Activated naive CD4-positive, alpha-beta T cell treated with anti-CD3 and anti-CD28 coated beads for 36 hours (primary cell): ENCODE data around the gene SLC34A3. TPM values are rescaled to one million over a fixed set of nuclear protein-coding genes. Genes with fewer than 3 reads are reported as not detected.
A peak's percentile ranks its signal among the peaks of the same experiment; 100 is the strongest.

Source experiments
- CTCF ChIA-PET: fragments of 350-600 bp; sonication (Branson Sonifier 250); formaldehyde crosslinking; loops from one replicate; lab custom pipeline; 2021; ENCODE audit warnings: antibody characterized with exemption; lab: Charles Lee
- DNase-seq: peaks from one replicate; pipeline ENCODE4 v3.0.0-alpha.2; 2020
- H3K27ac Mint-ChIP-seq: one replicate; pipeline ENCODE4 v1.8.0; 2021; ENCODE audit warnings: mild to moderate bottlenecking, mixed read lengths
- H3K27me3 Mint-ChIP-seq: one replicate; pipeline ENCODE4 v1.8.0; 2021; ENCODE audit warnings: low read depth, mixed read lengths
- H3K36me3 Mint-ChIP-seq: one replicate; pipeline ENCODE4 v1.8.0; 2021; ENCODE audit warnings: low read depth, mixed read lengths
- H3K4me1 Mint-ChIP-seq: one replicate; pipeline ENCODE4 v1.8.0; 2021; ENCODE audit warnings: low read depth, mixed read lengths
- H3K4me3 Mint-ChIP-seq: one replicate; pipeline ENCODE4 v1.8.0; 2021; ENCODE audit warnings: mild to moderate bottlenecking, moderate library complexity, mixed read lengths
- H3K9me3 Mint-ChIP-seq: one replicate; pipeline ENCODE4 v1.8.0; 2021; ENCODE audit warnings: mixed read lengths
- intact Hi-C: fragments of 100-400 bp; cut with micrococcal nuclease; formaldehyde crosslinking; loops from one replicate; pipeline ENCODE4 v1.15.1; 2023
- total RNA-seq, 2 experiments: library from RNA; stranded (reverse); gene quantifications; one replicate each; pipeline ENCODE4 v1.2.3, GENCODE V29; 2021

The SLC34A3 gene
- total RNA-seq, 2 experiments from 2014 or later = not detected

GRCh38 chr9:137198051-137198901, 32.4 kb upstream of the SLC34A3 start:
- DNase-seq = no peak
- H3K36me3 Mint-ChIP-seq = no peaks in the 10 kb centered on the region
- intact Hi-C loops = no loop called here
- no peak overlapping the region for H3K27ac Mint-ChIP-seq
- no peaks in the 10 kb centered on the region for H3K9me3 Mint-ChIP-seq
- CTCF ChIA-PET = interaction anchor here (1.6 to 3.8 kb wide), 3 partner anchors 9 to 169 kb away, joined by 3 to 16 read pairs (median 5); partner anchors contain the start of genes ANAPC2 and SSNA1
- H3K27me3 Mint-ChIP-seq = no peaks in the 10 kb centered on the region
- H3K4me3 Mint-ChIP-seq = peak overlapping the region; percentile 6
- H3K4me1 Mint-ChIP-seq = peaks cover 19% of the 10 kb centered on the region

GRCh38 chr9:137198902-137199283, 31.8 kb upstream of the SLC34A3 start:
- no peak for DNase-seq
- no peaks in the 10 kb centered on the region for H3K9me3 Mint-ChIP-seq
- H3K36me3 Mint-ChIP-seq = no peaks in the 10 kb centered on the region
- no peaks in the 10 kb centered on the region for H3K27me3 Mint-ChIP-seq
- H3K4me3 Mint-ChIP-seq = peak overlapping the region; percentile 6
- CTCF ChIA-PET = interaction anchor here (1.6 to 3.8 kb wide), 2 partner anchors 10 to 131 kb away, joined by 3 to 16 read pairs; partner anchors contain the start of genes ANAPC2 and SSNA1
- peaks cover 24% of the 10 kb centered on the region for H3K4me1 Mint-ChIP-seq
- H3K27ac Mint-ChIP-seq = no peak overlapping the region
- intact Hi-C loops = no loop called here

GRCh38 chr9:137199411-137200121, 31.1 kb upstream of the SLC34A3 start:
- CTCF ChIA-PET = interaction anchor here (1.6 to 3.8 kb wide), 2 partner anchors 11 to 131 kb away, joined by 3 to 16 read pairs; partner anchors contain the start of genes ANAPC2 and SSNA1
- Mint-ChIP-seq H3K27ac (no peak overlapping the region), H3K27me3 (no peaks in the 10 kb centered on the region), H3K9me3 (no peaks in the 10 kb centered on the region), H3K4me1 (peaks cover 31% of the 10 kb centered on the region), H3K36me3 (no peaks in the 10 kb centered on the region), H3K4me3 (peak overlapping the region; percentile 73)
- intact Hi-C loops = loop anchor here (1.0 to 5.0 kb wide), 5 partner anchors 10 to 392 kb away; partner anchors contain the start of genes RABL6 and TUBB4B
- DNase-seq = no peak

GRCh38 chr9:137200311-137201204, 30.1 kb upstream of the SLC34A3 start, which contains the start of gene TPRN:
Gene TPRN (minus strand): TSS chr9:137200741. CDS start chr9:137200711, 30 bp downstream.
- Mint-ChIP-seq H3K27me3 (no peaks in the 10 kb centered on the region), H3K27ac (peak within 1 kb of the TSS; percentile 56), H3K9me3 (no peaks in the 10 kb centered on the region), H3K4me1 (peaks cover 33% of the 10 kb centered on the region), H3K36me3 (peaks cover 3% of the 10 kb centered on the region), H3K4me3 (peak within 1 kb of the TSS; percentile 80)
- CTCF ChIA-PET = interaction anchor here (0.7 to 3.8 kb wide), 3 partner anchors 12 to 82 kb away, joined by 3 to 16 read pairs (median 3); partner anchors contain the start of genes ANAPC2 and SSNA1
- intact Hi-C loops = loop anchor here (1.0 to 5.0 kb wide), 5 partner anchors 11 to 393 kb away; partner anchors contain the start of genes RABL6 and TUBB4B
- DNase-seq = peak; percentile 99

- H3K27me3 Mint-ChIP-seq = no peaks in the 10 kb centered on the region
- H3K36me3 Mint-ChIP-seq = peaks cover 5% of the 10 kb centered on the region
- peak overlapping the region; percentile 80 for H3K4me3 Mint-ChIP-seq
- peaks cover 37% of the 10 kb centered on the region for H3K4me1 Mint-ChIP-seq
- no peak for DNase-seq
- intact Hi-C loops = loop anchor here (5.0 kb wide), 2 partner anchors 41 to 394 kb away; partner anchors contain the start of genes RABL6 and TUBB4B
- CTCF ChIA-PET = interaction anchor here (0.7 to 3.8 kb wide), 4 partner anchors 12 to 186 kb away, joined by 3 to 16 read pairs (median 3); partner anchors contain the start of genes ANAPC2 and SSNA1
- H3K9me3 Mint-ChIP-seq = no peaks in the 10 kb centered on the region
- peak overlapping the region; percentile 56 for H3K27ac Mint-ChIP-seq
These were observed 29.4 kb upstream of the SLC34A3 start for GRCh38 chr9:137201205-137201868.

- Mint-ChIP-seq H3K27ac (no peak overlapping the region), H3K36me3 (peaks cover 14% of the 10 kb centered on the region), H3K9me3 (no peaks in the 10 kb centered on the region), H3K27me3 (no peaks in the 10 kb centered on the region), H3K4me3 (no peak overlapping the region), H3K4me1 (peaks cover 50% of the 10 kb centered on the region)
- intact Hi-C loops = loop anchor here (5.0 kb wide), 2 partner anchors 39 to 396 kb away; partner anchors contain the start of genes RABL6 and TUBB4B
- DNase-seq = no peak
- CTCF ChIA-PET = interaction anchor here (1.9 kb wide), 1 partner anchor 34 kb away, joined by 7 read pairs; no protein-coding TSS in a partner anchor
These were observed 27.7 kb upstream of the SLC34A3 start for GRCh38 chr9:137202966-137203365.

GRCh38 chr9:137204731-137205125, 26.0 kb upstream of the SLC34A3 start:
- Mint-ChIP-seq H3K9me3 (no peaks in the 10 kb centered on the region), H3K4me1 (peaks cover 54% of the 10 kb centered on the region), H3K27ac (peak overlapping the region; percentile 84), H3K27me3 (no peaks in the 10 kb centered on the region), H3K36me3 (peaks cover 23% of the 10 kb centered on the region), H3K4me3 (peak overlapping the region; percentile 92)
- no peak for DNase-seq
- CTCF ChIA-PET = interaction anchor here (1.0 to 1.1 kb wide), 2 partner anchors 82 to 176 kb away, joined by 3 read pairs; no protein-coding TSS in a partner anchor
- intact Hi-C loops = loop anchor here (1.0 to 5.0 kb wide), 5 partner anchors 16 to 397 kb away; partner anchors contain the start of genes ANAPC2, RABL6, SSNA1 and TUBB4B

GRCh38 chr9:137205126-137206069, 25.3 kb upstream of the SLC34A3 start, which contains the start of the genes NDOR1 and TMEM203:
Gene NDOR1 (plus strand): TSS chr9:137205700. CDS start chr9:137205778, 78 bp downstream.
Gene TMEM203 (minus strand): TSS chr9:137205648. CDS start chr9:137205414, 234 bp downstream.
- Mint-ChIP-seq H3K4me1 (peaks cover 54% of the 10 kb centered on the region), H3K36me3 (peaks cover 25% of the 10 kb centered on the region), H3K27ac (peak within 1 kb of the TSS; percentile 84), H3K4me3 (peak within 1 kb of the TSS; percentile 92), H3K9me3 (no peaks in the 10 kb centered on the region), H3K27me3 (no peaks in the 10 kb centered on the region)
- DNase-seq = peak; percentile 96
- CTCF ChIA-PET = interaction anchor here (1.6 kb wide), 1 partner anchor 12 kb away, joined by 5 read pairs; a partner anchor contains a TSS
- intact Hi-C loops = loop anchor here (1.0 to 2.0 kb wide), 3 partner anchors 17 to 55 kb away; partner anchors contain the start of genes ANAPC2 and SSNA1

GRCh38 chr9:137206602-137207001, 24.1 kb upstream of the SLC34A3 start:
- H3K9me3 Mint-ChIP-seq = no peaks in the 10 kb centered on the region
- peaks cover 25% of the 10 kb centered on the region for H3K36me3 Mint-ChIP-seq
- H3K4me3 Mint-ChIP-seq = peak overlapping the region; percentile 92
- H3K4me1 Mint-ChIP-seq = peaks cover 47% of the 10 kb centered on the region
- H3K27ac Mint-ChIP-seq = peak overlapping the region; percentile 78
- DNase-seq = no peak
- no peaks in the 10 kb centered on the region for H3K27me3 Mint-ChIP-seq
- intact Hi-C loops = no loop called here
- CTCF ChIA-PET = interaction anchor here (1.0 to 1.7 kb wide), 4 partner anchors 11 to 139 kb away, joined by 3 to 6 read pairs (median 4); partner anchors contain the start of gene SSNA1
